Endothelial cell of umbilical vein (primary cell): Measurements from ENCODE around the gene ITGA1. TPM values are rescaled to one million over a fixed set of nuclear protein-coding genes. Genes with fewer than 3 reads are reported as not detected.

Experiments
- BruUV-seq: library from RNA; stranded (reverse); fragments of 400-500 nt; replicated peaks from 2 replicates; lab custom pipeline; 2021; lab: Mats Ljungman, UMichigan
- CTCF ChIA-PET: fragments of 300-600, 350-600 bp; sonication (Branson Sonifier 250); formaldehyde crosslinking; loops from one replicate; lab custom pipeline; 2021; ENCODE audit warnings: antibody characterized with exemption, inconsistent platforms; lab: Charles Lee
- POLR2A ChIA-PET: fragments of 300-600, 350-600 bp; sonication (Branson Sonifier 250); formaldehyde crosslinking; loops from one replicate; lab custom pipeline; 2021; ENCODE audit warnings: antibody characterized with exemption, inconsistent platforms; lab: Charles Lee
- DNase-seq: peaks from one replicate; pipeline ENCODE4 v3.0.0-alpha.2; 2011; ENCODE audit warnings: low read depth, low spot score
- FAIRE-seq: peaks from 2 replicates; lab custom pipeline; 2011; peaks lifted over from hg19 to GRCh38; lab: Jason Lieb, UNC
- H2AFZ ChIP-seq: 2 replicates; pipeline ENCODE4 v1.6.0; 2012; ENCODE audit warnings: low read depth, low read length, control low read depth, inconsistent platforms
- H3K27ac ChIP-seq: 2 replicates; pipeline ENCODE4 v1.5.1; 2011; ENCODE audit warnings: low read depth, mild to moderate bottlenecking, control low read depth, low read length, moderate library complexity; ENCODE audit not compliant: insufficient read depth
- H3K27me3 ChIP-seq, 2 experiments: 2 replicates each; pipeline versions ENCODE4 v1.6.0 to v1.6.1; 2011; ENCODE audit warnings: low read length in 2 of 2, mixed read lengths in 1 of 2; ENCODE audit not compliant: control insufficient read depth in 2 of 2, insufficient read depth in 2 of 2
- H3K36me3 ChIP-seq, 2 experiments: 2 replicates in 1 of 2; 3 replicates in 1 of 2; pipeline ENCODE4 v1.5.1; 2011; ENCODE audit warnings: low read length in 2 of 2, mild to moderate bottlenecking in 1 of 2, moderate library complexity in 1 of 2; ENCODE audit not compliant: control insufficient read depth in 2 of 2, insufficient read depth in 2 of 2; ENCODE audit errors: extremely low read depth in 1 of 2
- H3K4me1 ChIP-seq: 3 replicates; pipeline ENCODE4 v1.5.1; 2011; ENCODE audit warnings: mild to moderate bottlenecking, low read length; ENCODE audit not compliant: control insufficient read depth, insufficient read depth; ENCODE audit errors: extremely low read depth
- H3K4me2 ChIP-seq: 2 replicates; pipeline ENCODE4 v1.6.1; 2011; ENCODE audit warnings: low read length, control low read depth, mixed read lengths; ENCODE audit not compliant: insufficient read depth
- H3K4me3 ChIP-seq, 3 experiments: fragments of 200-600 bp in 1 of 3; sonication (generic), shearing (Covaris generic) in 1 of 3; replicated peaks in 1 of 3; 2 replicates each; pipeline ENCODE4 v1.5.1; 2011 to 2016; ENCODE audit warnings: control low read depth in 3 of 3, low read length in 3 of 3, mild to moderate bottlenecking in 2 of 3, inconsistent platforms in 1 of 3, low read depth in 1 of 3, moderate library complexity in 1 of 3; ENCODE audit not compliant: insufficient read depth in 1 of 3
- H3K79me2 ChIP-seq: 2 replicates; pipeline ENCODE4 v1.6.0; 2012; ENCODE audit warnings: low read length, inconsistent platforms; ENCODE audit not compliant: control insufficient read depth, insufficient read depth
- H3K9ac ChIP-seq: replicated peaks from 2 replicates; pipeline ENCODE3; 2011; ENCODE audit warnings: low read length, control low read depth; ENCODE audit not compliant: insufficient read depth; ENCODE audit errors: extremely low read depth
- H3K9me1 ChIP-seq: replicated peaks from 3 replicates; pipeline ENCODE4 v1.6.0; 2011; ENCODE audit warnings: mild to moderate bottlenecking, low read length; ENCODE audit not compliant: control insufficient read depth, insufficient read depth; ENCODE audit errors: extremely low read depth
- H3K9me3 ChIP-seq: replicated peaks from 2 replicates; pipeline ENCODE4 v1.5.1; 2012; ENCODE audit warnings: low read length, inconsistent platforms; ENCODE audit not compliant: control insufficient read depth, insufficient read depth
- H4K20me1 ChIP-seq: replicated peaks from 2 replicates; pipeline ENCODE3; 2011; ENCODE audit warnings: mild to moderate bottlenecking, low read length; ENCODE audit not compliant: control insufficient read depth, insufficient read depth; ENCODE audit errors: extremely low read depth
- CTCF ChIP-seq, 2 donors: IDR thresholded peaks; 1 replicate in 1 of 2; 2 replicates in 1 of 2; pipeline ENCODE4 v1.5.1; 2011; ENCODE audit warnings: low read length in 2 of 2, mild to moderate bottlenecking in 2 of 2, moderate library complexity in 2 of 2, control low read depth in 1 of 2, inconsistent platforms in 1 of 2, low read depth in 1 of 2; ENCODE audit not compliant: insufficient read depth in 1 of 2; ENCODE audit errors: extremely low read depth in 1 of 2
- EZH2 ChIP-seq: IDR thresholded peaks from 2 replicates; pipeline ENCODE4 v1.6.1; 2012; ENCODE audit warnings: borderline replicate concordance, low read depth, mild to moderate bottlenecking, moderate library complexity, low read length, inconsistent platforms; ENCODE audit not compliant: severe bottlenecking
- JUN ChIP-seq: IDR thresholded peaks from 2 replicates; pipeline ENCODE4 v1.6.1; 2011; ENCODE audit warnings: borderline replicate concordance, low read depth; ENCODE audit not compliant: insufficient read length, insufficient read depth
- MAX ChIP-seq: IDR thresholded peaks from 2 replicates; pipeline ENCODE4 v1.6.1; 2011; ENCODE audit not compliant: insufficient read depth, insufficient read length
- MYC ChIP-seq: IDR thresholded peaks from one replicate; pipeline ENCODE4 v1.6.1; 2011; ENCODE audit warnings: mild to moderate bottlenecking, low read depth, low read length
- POLR2A ChIP-seq: IDR thresholded peaks from 2 replicates; pipeline ENCODE4 v1.6.1; 2012; ENCODE audit warnings: low read depth, mild to moderate bottlenecking, control low read depth, low read length
- POLR2AphosphoS5 ChIP-seq: IDR thresholded peaks from 2 replicates; pipeline ENCODE4 v1.6.1; 2012; ENCODE audit warnings: low read depth, mild to moderate bottlenecking, control low read depth, low read length, moderate library complexity; ENCODE audit not compliant: insufficient read depth
- dilution Hi-C: fragments of 300-500 bp; cut with MboI; formaldehyde crosslinking; loops from one replicate; pipeline ENCODE4 v1.15.0; 2019; ENCODE audit warnings: low sequenced_read_pairs; ENCODE audit not compliant: extremely low pct_ligation_motif_present
- intact Hi-C: fragments of 100-400 bp; cut with micrococcal nuclease; formaldehyde crosslinking; loops from one replicate; pipeline ENCODE4 v1.10.0; 2022
- polyA plus RNA-seq, 4 experiments: library from polyadenylated mRNA; depleted of rRNA in 3 of 4; stranded (reverse) in 3 of 4; unstranded in 1 of 4; fragments of >200 nt; gene quantifications; 2 replicates each; pipeline versions ENCODE4 v1.2.1 to v1.2.3, GENCODE V29; 2011 to 2012; ENCODE audit warnings: missing spikeins in 1 of 4
- total RNA-seq: library from RNA; stranded (reverse); gene quantifications from 2 replicates; pipeline ENCODE4 v1.2.3, GENCODE V29; 2021

ITGA1 gene
- total and polyA plus RNA-seq, 2 donors (not counting 3 experiments of a cell fraction or from before 2014, with no cell fraction given) = 0.65 to 1.9 TPM

GRCh38 chr5:52945040-52945439, 157.3 kb downstream of the ITGA1 start:
- TF ChIP-seq EZH2 = no peak
- no peak for TF ChIP-seq POLR2A
- no peak for TF ChIP-seq JUN
- no peak for TF ChIP-seq POLR2AphosphoS5
- no peak for TF ChIP-seq CTCF (IDR thresholded peaks at IDR 0.05; ENCODE audit: extremely low read depth in 1 of 2, insufficient read depth in 1 of 2, low read depth in 1 of 2, low read length in 2 of 2)
- no peak for TF ChIP-seq MYC
- TF ChIP-seq MAX = no peak
- Histone ChIP-seq H3K79me2 (no peaks in the 10 kb centered on the region), H3K4me3 (peak overlapping the region; percentile 18 to 86 (median 77)), H2AFZ (peak overlapping the region; percentile 95), H4K20me1 (no peaks in the 10 kb centered on the region), H3K27me3 (no peaks in the 10 kb centered on the region), H3K4me2 (peak overlapping the region; percentile 100), H3K9me1 (no peaks in the 10 kb centered on the region), H3K4me1 (peaks cover 33% of the 10 kb centered on the region), H3K36me3 (no peaks in the 10 kb centered on the region), H3K9ac (peak overlapping the region; percentile 83), H3K9me3 (no peaks in the 10 kb centered on the region), H3K27ac (peak overlapping the region; percentile 62)
- intact Hi-C loops = no loop called here
- ChIA-PET POLR2A (no interaction called here), CTCF (interaction anchor here (0.7 to 4.7 kb wide), 15 partner anchors 9 to 170 kb away, joined by 3 to 28 read pairs (median 7); partner anchors contain the start of genes ITGA2 and MOCS2)
- dilution Hi-C loops = no loop called here
- no TSS peak for BruUV-seq
- DNase-seq = peak; percentile 60
- no peak for FAIRE-seq
